Measurements from ENCODE around the gene MEGF10. TPM values are rescaled to one million over a fixed set of nuclear protein-coding genes. Genes with fewer than 3 reads are reported as not detected.

MEGF10 gene
- total and polyA plus RNA-seq, 2 of the 8 experiments (the other 6 are each of a cell fraction or from before 2014, with no cell fraction given) = 38.2 to 53.1 TPM

GRCh38 chr5:127426661-127427060 is 136.1 kb downstream of the MEGF10 start (continued):
- TF ChIP-seq ASH2L (IDR thresholded peaks at IDR 0.05; ENCODE audit: low read length) (no peak), YY1 (IDR thresholded peaks at IDR 0.05; ENCODE audit: low read depth, low read length) (no peak), SIN3A (conservative IDR thresholded peaks at IDR 0.05 in 1 of 2, IDR thresholded peaks at IDR 0.05 in 1 of 2; ENCODE audit: low read depth in 1 of 2, low read length in 2 of 2) (no peak), JUND (IDR thresholded peaks at IDR 0.05; ENCODE audit: low read length) (no peak), SIX5 (IDR thresholded peaks at IDR 0.05; ENCODE audit: low read depth, low read length) (no peak)

Data from H1 (cell line).